GM20000 (cell line): ENCODE data around the gene ANKRD34A.

Source experiments
- DNase-seq: peaks from one replicate; pipeline ENCODE4 v3.0.0; 2012; ENCODE audit warnings: low spot score
- CTCF ChIP-seq: IDR thresholded peaks from 2 replicates; pipeline ENCODE4 v1.5.1; 2012; ENCODE audit warnings: mild to moderate bottlenecking, control low read depth; ENCODE audit errors: extremely low read depth, missing control alignments

Gene ANKRD34A

DNA sequence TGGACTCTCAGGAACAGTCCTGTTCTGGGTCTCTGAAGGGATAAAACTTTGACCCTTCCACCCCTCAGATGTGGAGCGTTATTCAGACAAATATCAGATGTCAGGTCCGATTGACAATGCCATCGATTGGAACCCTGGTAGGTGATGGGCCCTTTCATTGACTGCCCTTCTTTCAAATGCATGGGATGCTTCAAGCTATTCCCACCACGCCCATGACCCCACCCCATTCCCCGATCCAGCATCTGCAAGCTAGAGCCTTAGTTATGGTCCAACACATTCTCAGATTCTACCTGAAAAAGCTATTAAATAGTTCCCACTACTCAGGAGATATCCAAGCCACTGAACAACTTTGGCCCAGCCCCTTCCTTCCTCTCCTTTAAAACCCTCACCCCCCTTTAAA, 12.6 kb upstream of the ANKRD34A start:
- no peak for DNase-seq
- TF ChIP-seq CTCF: no peak

DNA sequence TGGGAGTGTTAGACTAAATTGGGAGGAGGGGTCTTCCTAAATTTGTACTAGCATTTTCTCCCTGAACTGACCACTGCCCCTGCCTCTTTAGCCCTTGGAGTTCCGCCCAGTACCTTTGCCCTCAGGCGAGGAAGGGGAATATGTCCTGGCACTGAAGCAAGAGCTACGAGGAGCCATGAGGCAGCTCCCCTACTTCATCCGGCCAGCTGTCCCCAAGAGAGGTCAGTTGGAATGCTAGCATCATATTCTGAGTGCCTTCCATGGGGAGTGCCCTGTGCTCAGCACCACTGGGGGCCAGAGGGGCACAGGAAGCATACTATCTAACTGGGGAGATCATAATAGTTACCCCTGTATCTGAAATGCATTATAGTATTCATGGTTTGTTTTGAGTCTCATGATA, 10.8 kb upstream of the ANKRD34A start:
- no peak for DNase-seq
- TF ChIP-seq CTCF: no peak

DNA sequence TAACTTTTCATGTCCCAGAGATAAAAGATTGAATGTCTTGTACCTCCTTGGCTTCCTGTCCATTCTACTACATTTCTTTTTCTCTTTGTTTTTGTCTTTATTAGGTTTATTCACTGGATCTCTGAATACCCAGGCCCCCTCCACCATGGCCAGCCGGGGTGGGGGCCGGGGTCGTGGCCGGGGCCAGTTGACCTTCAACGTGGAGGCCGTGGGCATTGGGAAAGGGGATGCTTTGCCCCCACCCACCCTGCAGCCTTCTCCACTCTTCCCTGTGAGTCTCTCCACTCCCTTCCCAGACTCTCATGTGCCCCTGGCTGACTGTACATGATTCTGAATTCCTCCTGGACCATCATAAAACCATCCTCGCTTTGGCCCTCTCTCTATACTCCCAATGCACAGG, 10.3 kb upstream of the ANKRD34A start:
- DNase-seq: no peak
- no peak for TF ChIP-seq CTCF

GRCh38 chr1:145972580-145972979, 8.2 kb upstream of the ANKRD34A start:
- TF ChIP-seq CTCF: no peak
- DNase-seq: no peak

- no peak for DNase-seq
Observed at GRCh38 chr1:145967288-145967687, 2.9 kb upstream of the ANKRD34A start.

DNA sequence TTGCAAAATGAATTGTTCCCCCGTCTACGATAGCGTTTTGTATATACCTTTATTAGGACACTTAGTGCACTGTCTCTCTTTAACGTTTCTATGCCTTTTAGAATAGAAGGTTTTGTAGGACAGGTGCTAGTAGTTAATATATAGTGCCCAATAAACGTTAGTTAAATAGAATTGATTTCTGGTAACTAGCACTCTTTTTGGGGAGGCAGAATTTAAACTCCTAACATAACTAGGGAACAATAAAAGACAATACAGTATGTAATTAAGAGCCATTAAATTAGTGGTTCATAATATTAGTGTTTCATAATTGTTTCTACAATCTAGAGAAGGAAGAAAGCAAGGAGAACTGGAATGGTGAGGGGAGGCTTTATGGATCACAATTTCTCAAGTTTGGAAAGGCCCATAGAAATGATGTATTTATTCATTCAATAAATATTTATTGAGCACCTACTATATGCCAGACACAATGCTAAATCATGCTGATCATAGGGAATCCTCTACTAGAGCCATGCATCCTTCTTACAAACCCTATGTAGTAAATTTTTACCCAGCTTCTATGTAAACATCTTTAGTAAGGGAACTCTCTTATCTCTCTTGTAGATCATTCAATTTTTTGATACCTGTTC, 857 bp upstream of the ANKRD34A start:
- no peak for DNase-seq
- no peak for TF ChIP-seq CTCF

More at GRCh38 chr1:145967288-145967687, 2.9 kb upstream of the ANKRD34A start:
- no peak for TF ChIP-seq CTCF

DNA sequence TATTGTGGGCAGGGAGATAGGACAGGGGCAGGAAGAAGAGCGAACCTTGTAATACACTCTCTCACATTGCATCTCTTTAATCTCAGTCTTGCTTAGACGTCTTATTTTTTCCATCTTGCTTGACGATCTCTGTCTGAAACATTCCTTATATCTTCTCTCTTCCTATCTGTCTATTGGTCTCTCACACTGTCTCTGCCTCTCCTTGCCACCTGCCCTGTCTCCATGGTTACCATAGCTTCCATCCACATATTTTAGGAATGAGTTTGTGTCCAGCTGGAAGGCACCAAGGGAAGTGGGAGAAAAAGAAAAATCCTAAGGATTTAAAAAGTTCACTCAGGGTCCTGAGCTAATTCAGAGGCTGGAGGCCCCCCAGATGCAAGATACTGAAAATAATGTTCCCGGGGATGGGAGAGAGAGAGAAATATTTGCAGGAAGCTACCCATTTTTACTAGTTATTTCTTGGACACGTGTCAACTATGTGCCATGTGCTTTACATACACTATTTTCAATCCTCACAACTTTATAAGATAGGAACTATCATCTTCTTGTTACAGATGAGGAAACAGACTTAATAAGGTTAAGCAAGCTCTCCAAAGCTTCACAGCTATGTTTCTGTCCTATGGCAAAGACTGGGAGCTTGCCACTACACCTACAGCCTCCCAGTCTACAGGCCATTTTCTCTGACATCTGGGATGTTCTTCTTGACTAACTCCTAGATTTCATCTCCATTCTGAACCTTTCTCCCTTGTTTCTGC, 933 bp downstream of the ANKRD34A start:
- no peak for DNase-seq

More for the DNA sequence above, 933 bp downstream of the ANKRD34A start:
- no peak for TF ChIP-seq CTCF
